ENCODE results near the gene EXOC3L4.

- TF ChIP-seq EZH2 (IDR thresholded peaks at IDR 0.05; ENCODE audit: insufficient read depth, poor library complexity, severe bottlenecking) = no peak
- TF ChIP-seq EZH2phosphoT487 (IDR thresholded peaks at IDR 0.05; ENCODE audit: insufficient read depth, low read depth) = no peak
Measured at GRCh38 chr14:103056322-103057027, 38.0 kb upstream of the EXOC3L4 start.

Measured in GM23248 (cell line).